Measurements from ENCODE around the gene PRKG1.

GRCh38 chr10:51125518-51125917, 51.2 kb downstream of the PRKG1 start:
- TF ChIP-seq, protein P1, sequence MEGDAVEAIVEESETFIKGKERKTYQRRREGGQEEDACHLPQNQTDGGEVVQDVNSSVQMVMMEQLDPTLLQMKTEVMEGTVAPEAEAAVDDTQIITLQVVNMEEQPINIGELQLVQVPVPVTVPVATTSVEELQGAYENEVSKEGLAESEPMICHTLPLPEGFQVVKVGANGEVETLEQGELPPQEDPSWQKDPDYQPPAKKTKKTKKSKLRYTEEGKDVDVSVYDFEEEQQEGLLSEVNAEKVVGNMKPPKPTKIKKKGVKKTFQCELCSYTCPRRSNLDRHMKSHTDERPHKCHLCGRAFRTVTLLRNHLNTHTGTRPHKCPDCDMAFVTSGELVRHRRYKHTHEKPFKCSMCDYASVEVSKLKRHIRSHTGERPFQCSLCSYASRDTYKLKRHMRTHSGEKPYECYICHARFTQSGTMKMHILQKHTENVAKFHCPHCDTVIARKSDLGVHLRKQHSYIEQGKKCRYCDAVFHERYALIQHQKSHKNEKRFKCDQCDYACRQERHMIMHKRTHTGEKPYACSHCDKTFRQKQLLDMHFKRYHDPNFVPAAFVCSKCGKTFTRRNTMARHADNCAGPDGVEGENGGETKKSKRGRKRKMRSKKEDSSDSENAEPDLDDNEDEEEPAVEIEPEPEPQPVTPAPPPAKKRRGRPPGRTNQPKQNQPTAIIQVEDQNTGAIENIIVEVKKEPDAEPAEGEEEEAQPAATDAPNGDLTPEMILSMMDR (IDR thresholded peaks at IDR 0.05), result no peak
- TF ChIP-seq NFE2L1 (CRISPR knock-in tag; IDR thresholded peaks at IDR 0.05), result no peak
- TF ChIP-seq SP1 (CRISPR knock-in tag; conservative IDR thresholded peaks at IDR 0.05), result no peak
- no peak for TF ChIP-seq GABPB1 (CRISPR knock-in tag; IDR thresholded peaks at IDR 0.05)
- TF ChIP-seq NR3C1 (CRISPR knock-in tag; conservative IDR thresholded peaks at IDR 0.05; ENCODE audit: low read depth), result no peak
- TF ChIP-seq MAX (CRISPR knock-in tag; IDR thresholded peaks at IDR 0.05), result no peak
- TF ChIP-seq, protein P2, sequence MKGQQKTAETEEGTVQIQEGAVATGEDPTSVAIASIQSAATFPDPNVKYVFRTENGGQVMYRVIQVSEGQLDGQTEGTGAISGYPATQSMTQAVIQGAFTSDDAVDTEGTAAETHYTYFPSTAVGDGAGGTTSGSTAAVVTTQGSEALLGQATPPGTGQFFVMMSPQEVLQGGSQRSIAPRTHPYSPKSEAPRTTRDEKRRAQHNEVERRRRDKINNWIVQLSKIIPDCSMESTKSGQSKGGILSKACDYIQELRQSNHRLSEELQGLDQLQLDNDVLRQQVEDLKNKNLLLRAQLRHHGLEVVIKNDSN (CRISPR knock-in tag; IDR thresholded peaks at IDR 0.05), result no peak
- TF ChIP-seq ESRRA (CRISPR knock-in tag; IDR thresholded peaks at IDR 0.05; ENCODE audit: borderline replicate concordance), result no peak
- TF ChIP-seq KAT7 (CRISPR knock-in tag; IDR thresholded peaks at IDR 0.05; ENCODE audit: borderline replicate concordance), result no peak
- TF ChIP-seq TEAD1 (CRISPR knock-in tag; IDR thresholded peaks at IDR 0.05), result no peak
- no peak for TF ChIP-seq ATF3 (CRISPR knock-in tag; conservative IDR thresholded peaks at IDR 0.05)
- no peak for TF ChIP-seq USF2 (CRISPR knock-in tag; IDR thresholded peaks at IDR 0.05)
- TF ChIP-seq, protein P3, sequence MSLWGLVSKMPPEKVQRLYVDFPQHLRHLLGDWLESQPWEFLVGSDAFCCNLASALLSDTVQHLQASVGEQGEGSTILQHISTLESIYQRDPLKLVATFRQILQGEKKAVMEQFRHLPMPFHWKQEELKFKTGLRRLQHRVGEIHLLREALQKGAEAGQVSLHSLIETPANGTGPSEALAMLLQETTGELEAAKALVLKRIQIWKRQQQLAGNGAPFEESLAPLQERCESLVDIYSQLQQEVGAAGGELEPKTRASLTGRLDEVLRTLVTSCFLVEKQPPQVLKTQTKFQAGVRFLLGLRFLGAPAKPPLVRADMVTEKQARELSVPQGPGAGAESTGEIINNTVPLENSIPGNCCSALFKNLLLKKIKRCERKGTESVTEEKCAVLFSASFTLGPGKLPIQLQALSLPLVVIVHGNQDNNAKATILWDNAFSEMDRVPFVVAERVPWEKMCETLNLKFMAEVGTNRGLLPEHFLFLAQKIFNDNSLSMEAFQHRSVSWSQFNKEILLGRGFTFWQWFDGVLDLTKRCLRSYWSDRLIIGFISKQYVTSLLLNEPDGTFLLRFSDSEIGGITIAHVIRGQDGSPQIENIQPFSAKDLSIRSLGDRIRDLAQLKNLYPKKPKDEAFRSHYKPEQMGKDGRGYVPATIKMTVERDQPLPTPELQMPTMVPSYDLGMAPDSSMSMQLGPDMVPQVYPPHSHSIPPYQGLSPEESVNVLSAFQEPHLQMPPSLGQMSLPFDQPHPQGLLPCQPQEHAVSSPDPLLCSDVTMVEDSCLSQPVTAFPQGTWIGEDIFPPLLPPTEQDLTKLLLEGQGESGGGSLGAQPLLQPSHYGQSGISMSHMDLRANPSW (CRISPR knock-in tag; conservative IDR thresholded peaks at IDR 0.05; ENCODE audit: low read depth), result no peak
- TF ChIP-seq, protein P4, sequence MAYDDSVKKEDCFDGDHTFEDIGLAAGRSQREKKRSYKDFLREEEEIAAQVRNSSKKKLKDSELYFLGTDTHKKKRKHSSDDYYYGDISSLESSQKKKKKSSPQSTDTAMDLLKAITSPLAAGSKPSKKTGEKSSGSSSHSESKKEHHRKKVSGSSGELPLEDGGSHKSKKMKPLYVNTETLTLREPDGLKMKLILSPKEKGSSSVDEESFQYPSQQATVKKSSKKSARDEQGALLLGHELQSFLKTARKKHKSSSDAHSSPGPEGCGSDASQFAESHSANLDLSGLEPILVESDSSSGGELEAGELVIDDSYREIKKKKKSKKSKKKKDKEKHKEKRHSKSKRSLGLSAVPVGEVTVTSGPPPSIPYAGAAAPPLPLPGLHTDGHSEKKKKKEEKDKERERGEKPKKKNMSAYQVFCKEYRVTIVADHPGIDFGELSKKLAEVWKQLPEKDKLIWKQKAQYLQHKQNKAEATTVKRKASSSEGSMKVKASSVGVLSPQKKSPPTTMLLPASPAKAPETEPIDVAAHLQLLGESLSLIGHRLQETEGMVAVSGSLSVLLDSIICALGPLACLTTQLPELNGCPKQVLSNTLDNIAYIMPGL (CRISPR knock-in tag; IDR thresholded peaks at IDR 0.05), result no peak

Data from WTC11 (cell line).